GM21367 (cell line): ENCODE data around the gene ZNF592.
"Not testable (repeated sequence)": the region's sequence is repeated elsewhere in the genome, so short reads cannot be mapped to it uniquely, and the experiment has no call there.

Source experiments
- ATAC-seq: cut with Tn5 transposase; IDR thresholded peaks from one replicate; pipeline ENCODE4 v1.9.1; 2021; ENCODE audit not compliant: unreplicated experiment

ZNF592 gene

DNA sequence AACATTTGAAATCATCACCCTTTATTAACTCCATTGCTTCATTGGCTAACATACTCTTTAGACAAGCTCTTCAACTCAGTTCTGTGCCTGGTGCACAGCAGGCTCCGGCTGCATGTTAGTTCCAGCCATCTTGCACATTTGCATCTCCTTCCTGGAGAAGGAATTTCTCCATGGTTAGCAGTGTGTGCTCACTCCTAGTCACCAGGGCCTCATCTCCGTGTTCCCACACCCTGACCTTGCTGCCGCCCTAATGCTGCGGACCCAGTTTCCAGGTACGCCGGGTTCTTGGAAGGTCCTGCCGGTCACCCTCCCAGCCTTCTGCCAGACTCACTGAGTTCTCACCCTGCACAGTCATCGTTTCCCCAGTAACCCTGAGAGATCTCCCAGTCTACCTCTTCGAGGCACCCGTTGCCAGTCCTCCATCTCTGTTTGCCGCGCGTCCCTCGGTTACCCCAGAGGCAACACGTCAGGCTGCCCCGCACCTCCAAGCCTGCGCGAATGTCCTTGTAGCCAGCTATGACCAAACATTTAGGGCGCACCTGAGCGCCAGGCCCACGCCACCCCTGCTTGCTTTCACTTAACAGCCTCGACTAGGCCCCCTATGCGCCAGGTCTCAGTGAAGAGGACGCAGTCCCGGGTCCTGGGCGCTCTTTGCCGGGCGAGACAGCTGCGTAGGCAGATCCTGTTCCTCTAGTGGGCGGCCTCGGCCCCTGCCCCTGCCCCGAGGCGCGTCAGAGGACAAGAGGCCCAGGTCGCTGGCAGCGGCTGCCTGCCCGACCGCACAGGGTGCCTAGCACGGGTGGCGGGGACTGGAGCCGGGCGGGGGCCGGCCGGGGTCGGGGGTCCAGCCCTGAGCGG, 747 bp upstream of the ZNF592 start:
- ATAC-seq, result peak; percentile 32

- no peak for ATAC-seq
Observed at GRCh38 chr15:84749111-84749991, 959 bp downstream of the ZNF592 start.

DNA sequence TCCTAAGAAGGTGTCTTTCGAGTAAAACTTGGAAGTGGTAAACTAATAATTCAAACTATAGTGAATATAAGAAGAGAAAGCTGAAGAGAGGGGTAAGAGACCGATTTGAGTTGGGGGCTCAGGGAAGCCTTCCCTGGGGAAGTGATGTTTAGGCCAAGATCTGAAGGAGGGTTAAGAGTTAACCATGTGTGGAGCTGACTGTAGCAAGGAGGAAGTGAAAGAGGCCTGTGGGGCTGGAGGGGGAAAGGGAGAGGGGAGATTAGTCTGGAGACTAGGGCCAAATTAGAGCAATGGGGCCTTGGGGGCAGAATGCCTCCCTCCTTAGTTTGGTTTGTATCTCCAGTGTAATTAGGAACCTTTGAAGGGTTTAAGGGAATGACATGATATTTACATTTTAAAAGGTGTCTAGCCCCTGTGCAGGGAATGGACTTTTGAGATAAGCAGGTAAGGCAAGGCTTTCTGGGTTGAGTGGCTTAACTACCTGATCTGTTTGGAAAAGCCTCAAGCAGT, 2.2 kb downstream of the ZNF592 start:
- peak; percentile 27 for ATAC-seq

- ATAC-seq, result not testable (repeated sequence)
Observed at GRCh38 chr15:84751721-84752120, 3.3 kb downstream of the ZNF592 start.

DNA sequence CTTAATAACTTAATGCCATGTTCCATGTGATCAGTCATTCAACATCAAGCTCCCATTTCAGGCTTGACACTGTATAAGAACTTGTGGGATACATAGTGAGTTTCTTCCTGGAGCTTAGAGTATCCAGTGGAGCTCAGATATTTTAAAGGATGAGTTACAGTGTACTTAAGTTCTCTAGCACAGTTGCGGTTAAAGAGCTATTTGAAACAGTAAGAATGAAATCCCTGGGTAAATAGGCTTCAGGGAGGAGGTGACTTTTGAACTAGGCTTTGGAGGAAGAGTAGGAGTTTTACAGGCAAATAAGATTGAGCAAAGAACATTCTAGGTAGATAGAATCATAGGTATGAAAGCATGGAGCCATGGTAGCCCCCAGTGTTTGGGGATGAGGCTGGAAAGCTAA, 3.8 kb downstream of the ZNF592 start:
- ATAC-seq, result no peak

DNA sequence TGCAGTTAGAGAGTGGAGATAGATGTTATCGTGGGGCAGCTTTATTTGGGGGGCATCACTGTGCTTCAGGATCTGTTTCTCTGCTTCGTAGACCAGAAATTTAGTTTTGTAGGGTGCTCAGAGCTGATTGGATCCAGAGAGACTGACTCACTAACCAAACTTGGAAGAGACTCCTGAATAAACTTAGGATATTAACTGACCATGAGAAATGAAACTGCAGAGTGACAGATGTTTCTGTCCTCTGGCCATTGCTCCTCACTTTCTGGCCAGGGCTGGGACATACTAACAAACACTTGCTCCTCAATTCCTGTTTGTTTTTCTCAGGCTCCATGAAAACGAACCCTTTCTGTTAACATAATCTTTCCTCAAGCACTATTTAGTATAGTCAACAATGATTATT, 4.3 kb downstream of the ZNF592 start:
- ATAC-seq, result no peak

DNA sequence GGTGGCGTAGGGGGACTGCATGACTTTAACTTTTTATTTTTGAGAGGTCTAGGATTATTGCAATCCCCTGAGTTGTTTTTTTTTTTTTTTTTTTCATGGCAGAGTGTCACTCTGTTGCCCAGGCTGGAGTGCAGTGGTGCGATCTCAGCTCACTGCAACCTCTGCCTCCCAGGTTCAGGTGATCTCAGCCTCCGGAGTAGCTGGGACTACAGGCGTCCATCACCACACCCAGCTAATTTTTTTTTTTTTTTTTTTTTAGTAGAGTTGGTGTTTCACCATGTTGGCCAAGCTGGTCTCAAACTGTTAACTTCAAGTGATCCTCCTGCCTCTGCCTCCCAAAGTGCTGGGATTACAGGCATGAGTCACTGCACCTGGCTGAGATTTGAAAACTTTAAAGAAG, 6.5 kb downstream of the ZNF592 start:
- ATAC-seq, result not testable (repeated sequence)

- no peak for ATAC-seq
Observed at GRCh38 chr15:84755736-84756527, 7.5 kb downstream of the ZNF592 start.

DNA sequence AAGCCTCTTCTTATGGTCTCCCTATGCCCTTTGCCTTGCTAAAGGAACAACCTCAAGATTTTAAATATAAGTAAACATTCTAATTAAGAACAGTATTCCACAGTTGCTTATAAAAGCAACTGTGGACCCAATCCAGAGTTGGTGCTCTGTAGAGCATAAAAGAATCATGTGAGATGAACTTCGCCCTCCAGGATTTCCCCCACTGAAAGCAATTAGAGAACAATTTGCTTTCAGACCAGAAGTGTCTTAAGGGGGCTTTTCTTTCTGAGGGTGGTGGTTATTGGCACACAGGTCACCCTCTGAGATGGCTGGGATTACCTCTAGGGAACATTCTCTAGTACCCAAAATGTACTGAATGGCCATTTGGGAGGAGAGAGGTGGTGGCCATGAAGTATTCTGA, 10.6 kb downstream of the ZNF592 start:
- ATAC-seq, result no peak

DNA sequence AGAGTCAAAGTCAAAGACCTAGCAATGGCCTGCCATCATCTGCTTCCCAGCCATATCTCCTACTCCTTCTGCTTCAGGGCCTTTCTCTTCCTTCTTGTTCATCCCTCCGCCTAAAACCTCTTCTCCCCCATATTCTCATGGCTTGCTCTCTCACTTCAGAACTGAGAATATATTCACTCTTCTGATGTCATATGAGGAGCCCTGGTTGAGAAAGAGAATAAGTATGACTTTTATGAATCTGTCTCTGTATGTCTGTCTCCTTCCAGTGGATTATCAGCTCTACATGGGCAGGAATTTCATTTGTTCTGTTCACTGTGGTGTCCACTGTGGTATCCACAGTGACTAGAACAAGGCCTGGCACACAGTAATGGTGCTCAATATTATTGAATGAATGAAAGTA, 11.8 kb downstream of the ZNF592 start:
- no peak for ATAC-seq

GRCh38 chr15:84761607-84762131, 13.3 kb downstream of the ZNF592 start:
- peak; percentile 66 for ATAC-seq

GRCh38 chr15:84762840-84763572, 14.6 kb downstream of the ZNF592 start:
- no peak for ATAC-seq

- ATAC-seq, result no peak
Observed at GRCh38 chr15:84764585-84764984, 16.2 kb downstream of the ZNF592 start.

DNA sequence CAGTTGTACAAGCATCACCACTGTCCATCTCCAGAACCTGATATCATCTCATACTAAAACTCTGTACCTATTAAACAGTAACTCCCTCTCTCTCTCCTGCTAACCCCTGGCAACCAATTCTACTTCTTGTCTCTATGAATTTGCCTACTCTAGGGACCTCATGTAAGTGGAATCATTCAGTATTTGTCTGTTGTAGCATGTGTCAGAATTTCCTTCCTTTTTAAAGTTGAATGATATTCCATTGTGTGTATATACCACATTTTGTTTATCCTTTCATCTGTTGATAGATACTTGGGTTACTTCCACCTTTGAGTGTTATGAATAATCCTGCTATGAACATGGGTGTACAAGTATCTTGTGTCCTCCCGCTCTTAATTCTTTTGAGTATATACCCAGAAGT, 16.6 kb downstream of the ZNF592 start:
- ATAC-seq, result no peak

DNA sequence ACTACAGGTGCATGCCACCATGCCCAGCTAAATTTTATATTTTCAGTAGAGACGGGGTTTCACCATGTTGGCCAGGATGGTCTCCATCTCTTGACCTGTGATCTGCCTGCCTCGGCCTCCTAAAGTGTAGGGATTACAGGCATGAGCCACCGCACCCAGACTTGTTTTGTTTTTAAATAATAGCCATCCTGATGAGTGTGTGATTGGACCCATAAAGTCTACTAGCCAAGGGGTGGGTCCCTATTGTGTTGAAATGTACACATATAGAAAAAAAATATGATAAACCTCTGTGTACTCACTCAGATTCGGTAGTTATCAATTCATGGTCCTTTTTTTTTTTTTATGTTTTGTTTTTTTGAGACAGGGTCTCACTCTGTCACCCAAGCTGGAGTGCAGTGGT, 17.3 kb downstream of the ZNF592 start:
- no peak for ATAC-seq

- ATAC-seq, result no peak
Observed at GRCh38 chr15:84766461-84767035, 18.2 kb downstream of the ZNF592 start.

GRCh38 chr15:84772031-84772430, 23.6 kb downstream of the ZNF592 start:
- ATAC-seq, result no peak

DNA sequence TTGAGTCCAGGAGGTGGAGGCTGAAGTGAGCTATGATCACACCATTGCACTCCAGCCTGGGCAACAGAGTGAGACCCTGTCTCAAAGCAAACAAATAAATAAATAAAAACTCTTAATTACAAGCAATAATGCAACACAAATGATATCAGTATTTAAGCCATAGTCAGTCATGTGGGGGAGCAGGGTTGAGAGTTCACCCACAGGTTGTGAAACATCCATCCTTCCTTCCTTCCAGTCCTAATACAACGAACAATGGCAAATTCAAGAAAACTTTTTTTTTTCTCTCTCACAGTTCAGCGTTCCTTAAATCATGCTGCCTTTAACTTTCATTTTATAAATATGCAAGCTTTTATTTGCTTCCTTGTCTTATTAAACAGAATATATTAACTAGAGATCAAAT, 24.1 kb downstream of the ZNF592 start:
- ATAC-seq, result no peak

GRCh38 chr15:84773716-84774115, 25.3 kb downstream of the ZNF592 start:
- no peak for ATAC-seq
